SH-SY5Y (cell line): ENCODE measurements around the gene NPTX2.

Experiments used
- GATA2 ChIP-seq: IDR thresholded peaks from 2 replicates; pipeline ENCODE4 v1.6.1; 2011; ENCODE audit warnings: mild to moderate bottlenecking, low read depth, low read length
- GATA3 ChIP-seq: IDR thresholded peaks from 2 replicates; pipeline ENCODE4 v1.6.1; 2011; ENCODE audit warnings: low read depth, mild to moderate bottlenecking, low read length, moderate library complexity

DNA sequence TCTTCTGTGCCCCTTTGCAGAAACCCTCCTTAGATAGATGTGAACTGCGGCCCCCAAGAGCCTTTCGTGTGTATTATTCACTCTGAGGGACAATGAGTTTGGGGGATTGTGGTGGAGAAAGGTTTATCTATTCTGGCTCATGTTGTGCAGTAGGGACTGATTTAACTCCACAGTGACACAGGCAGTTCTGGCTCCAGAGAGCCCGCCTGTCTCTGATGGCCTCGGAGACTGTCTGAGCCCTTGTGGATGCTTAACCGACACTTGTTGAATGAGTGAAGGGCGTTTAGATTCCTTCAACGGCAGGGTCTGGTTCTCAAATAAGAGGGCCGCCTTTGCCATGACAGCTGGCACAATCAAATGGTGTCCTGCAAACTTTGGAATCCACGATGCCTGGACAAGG, 5.8 kb downstream of the NPTX2 start:
- TF ChIP-seq GATA2 (no peak), GATA3 (no peak)
